Nephron progenitor cell (in vitro differentiated cells): ENCODE measurements around the gene STK35.
A peak's percentile ranks its signal among the peaks of the same experiment; 100 is the strongest.

Experiments used
- DNase-seq: peaks from one replicate; pipeline ENCODE4 v3.0.0; 2021
- H3K27ac Mint-ChIP-seq: 2 replicates; pipeline ENCODE4 v1.8.0; 2021; ENCODE audit warnings: mild to moderate bottlenecking, moderate library complexity, mixed read lengths
- H3K27me3 Mint-ChIP-seq: 2 replicates; pipeline ENCODE4 v1.8.0; 2021; ENCODE audit warnings: mild to moderate bottlenecking, low read depth, mixed read lengths; ENCODE audit not compliant: poor library complexity
- H3K36me3 Mint-ChIP-seq: 2 replicates; pipeline ENCODE4 v1.8.0; 2021; ENCODE audit warnings: low read depth, mixed read lengths
- H3K4me1 Mint-ChIP-seq: 2 replicates; pipeline ENCODE4 v1.8.0; 2021; ENCODE audit warnings: mixed read lengths
- H3K4me3 Mint-ChIP-seq: 2 replicates; pipeline ENCODE4 v1.8.0; 2021; ENCODE audit warnings: mild to moderate bottlenecking, moderate library complexity, mixed read lengths
- H3K9me3 Mint-ChIP-seq: 2 replicates; pipeline ENCODE4 v1.8.0; 2021; ENCODE audit warnings: mild to moderate bottlenecking, moderate library complexity, mixed read lengths
- CTCF ChIP-seq: fragments of 200-600 bp; sonication (generic); IDR thresholded peaks from 2 replicates; pipeline ENCODE4 v1.5.0; 2021; ENCODE audit warnings: antibody characterized with exemption

STK35 gene

GRCh38 chr20:2102585-2103460 lies 1.2 kb downstream of the STK35 start:
- peak; percentile 83 for DNase-seq
- no peaks in the 10 kb centered on the region for H3K9me3 Mint-ChIP-seq
- H3K4me3 Mint-ChIP-seq: peak overlapping the region; percentile 96
- H3K4me1 Mint-ChIP-seq: peaks cover 47% of the 10 kb centered on the region
- no peaks in the 10 kb centered on the region for H3K27me3 Mint-ChIP-seq
- TF ChIP-seq CTCF: no peak
- peaks cover 26% of the 10 kb centered on the region for H3K36me3 Mint-ChIP-seq
- peak overlapping the region; percentile 100 for H3K27ac Mint-ChIP-seq

GRCh38 chr20:2103461-2104153 lies 2.0 kb downstream of the STK35 start:
- DNase-seq: peak; percentile 11
- Mint-ChIP-seq H3K4me1 (peaks cover 50% of the 10 kb centered on the region), H3K9me3 (no peaks in the 10 kb centered on the region), H3K4me3 (peak overlapping the region; percentile 96), H3K27me3 (no peaks in the 10 kb centered on the region), H3K27ac (peak overlapping the region; percentile 97), H3K36me3 (peaks cover 30% of the 10 kb centered on the region)
- no peak for TF ChIP-seq CTCF

GRCh38 chr20:2104236-2104635 lies 2.6 kb downstream of the STK35 start:
- Mint-ChIP-seq H3K27me3 (no peaks in the 10 kb centered on the region), H3K27ac (peak overlapping the region; percentile 97), H3K4me3 (peak overlapping the region; percentile 96), H3K36me3 (peaks cover 36% of the 10 kb centered on the region), H3K9me3 (no peaks in the 10 kb centered on the region), H3K4me1 (peaks cover 57% of the 10 kb centered on the region)
- no peak for TF ChIP-seq CTCF
- DNase-seq: no peak

- Mint-ChIP-seq H3K4me1 (peaks cover 53% of the 10 kb centered on the region), H3K9me3 (no peaks in the 10 kb centered on the region), H3K27ac (no peak overlapping the region), H3K4me3 (no peak overlapping the region), H3K27me3 (no peaks in the 10 kb centered on the region), H3K36me3 (peaks cover 48% of the 10 kb centered on the region)
- no peak for DNase-seq
- TF ChIP-seq CTCF: no peak
Observed at GRCh38 chr20:2108498-2108897, 6.9 kb downstream of the STK35 start.

GRCh38 chr20:2108987-2109386 lies 7.4 kb downstream of the STK35 start:
- no peak for TF ChIP-seq CTCF
- H3K9me3 Mint-ChIP-seq: no peaks in the 10 kb centered on the region
- peaks cover 48% of the 10 kb centered on the region for H3K4me1 Mint-ChIP-seq
- DNase-seq: no peak
- peaks cover 53% of the 10 kb centered on the region for H3K36me3 Mint-ChIP-seq
- H3K27me3 Mint-ChIP-seq: no peaks in the 10 kb centered on the region
- H3K27ac Mint-ChIP-seq: no peak overlapping the region
- H3K4me3 Mint-ChIP-seq: no peak overlapping the region
